Trophoblast cell (in vitro differentiated cells and primary cell): ENCODE measurements around the gene CIAO1. TPM values are rescaled to one million over a fixed set of nuclear protein-coding genes. Genes with fewer than 3 reads are reported as not detected.
A peak's percentile ranks its signal among the peaks of the same experiment; 100 is the strongest.
"Not testable (repeated sequence)": the region's sequence is repeated elsewhere in the genome, so short reads cannot be mapped to it uniquely, and the experiment has no call there.

Experiments used
- DNase-seq, 2 donors: peaks; one replicate each; pipeline ENCODE4 v3.0.0-alpha.2; 2016
- H2AFZ ChIP-seq: 2 replicates; pipeline ENCODE4 v1.6.1; 2013; ENCODE audit warnings: low read length, moderate library complexity, mild to moderate bottlenecking; ENCODE audit not compliant: insufficient read depth, poor library complexity
- H2AK5ac ChIP-seq: 2 replicates; pipeline ENCODE4 v1.6.1; 2013; ENCODE audit warnings: mild to moderate bottlenecking, low read length
- H2BK120ac ChIP-seq: 2 replicates; pipeline ENCODE4 v1.6.1; 2013; ENCODE audit warnings: low read length, mild to moderate bottlenecking, moderate library complexity; ENCODE audit not compliant: insufficient read depth, poor library complexity
- H2BK12ac ChIP-seq: 2 replicates; pipeline ENCODE4 v1.6.1; 2013; ENCODE audit warnings: mild to moderate bottlenecking, low read length, moderate library complexity
- H2BK5ac ChIP-seq: 2 replicates; pipeline ENCODE4 v1.6.1; 2013; ENCODE audit warnings: low read length, low read depth, moderate library complexity, mild to moderate bottlenecking; ENCODE audit not compliant: poor library complexity
- H3K14ac ChIP-seq: 2 replicates; pipeline ENCODE4 v1.6.1; 2013; ENCODE audit warnings: mild to moderate bottlenecking, low read length
- H3K18ac ChIP-seq: 2 replicates; pipeline ENCODE4 v1.6.1; 2013; ENCODE audit warnings: mild to moderate bottlenecking, low read length
- H3K23ac ChIP-seq: 2 replicates; pipeline ENCODE4 v1.6.1; 2013; ENCODE audit warnings: low read length
- H3K27ac ChIP-seq: 2 replicates; pipeline ENCODE4 v1.5.1; 2013; ENCODE audit warnings: low read depth, mild to moderate bottlenecking, inconsistent platforms, low read length, moderate library complexity
- H3K27me3 ChIP-seq: 2 replicates; pipeline ENCODE4 v1.6.1; 2013; ENCODE audit warnings: inconsistent platforms, mild to moderate bottlenecking, low read length, moderate library complexity; ENCODE audit not compliant: insufficient read depth
- H3K36me3 ChIP-seq, 2 experiments: 1 replicate in 1 of 2; 2 replicates in 1 of 2; pipeline ENCODE4 v1.6.1; 2013; ENCODE audit warnings: low read length in 2 of 2, mild to moderate bottlenecking in 2 of 2, moderate library complexity in 1 of 2; ENCODE audit not compliant: insufficient read depth in 2 of 2, control insufficient read depth in 1 of 2
- H3K4ac ChIP-seq: 2 replicates; pipeline ENCODE4 v1.6.1; 2013; ENCODE audit warnings: low read depth, mild to moderate bottlenecking, low read length, moderate library complexity
- H3K4me1 ChIP-seq, 2 experiments: 1 replicate in 1 of 2; 2 replicates in 1 of 2; pipeline ENCODE4 v1.6.1; 2013; ENCODE audit warnings: low read length in 2 of 2, mild to moderate bottlenecking in 2 of 2, moderate library complexity in 1 of 2; ENCODE audit not compliant: insufficient read depth in 2 of 2, control insufficient read depth in 1 of 2
- H3K4me2 ChIP-seq: 2 replicates; pipeline ENCODE4 v1.6.1; 2013; ENCODE audit warnings: inconsistent platforms, mild to moderate bottlenecking, low read length, moderate library complexity
- H3K4me3 ChIP-seq: 2 replicates; pipeline ENCODE4 v1.5.1; 2013; ENCODE audit warnings: mild to moderate bottlenecking, low read depth, low read length, inconsistent platforms
- H3K79me1 ChIP-seq: one replicate; pipeline ENCODE4 v1.6.1; 2013; ENCODE audit warnings: low read length
- H3K79me2 ChIP-seq: 2 replicates; pipeline ENCODE4 v1.6.1; 2013; ENCODE audit warnings: low read length, mild to moderate bottlenecking; ENCODE audit not compliant: control insufficient read depth, insufficient read depth, poor library complexity
- H3K9ac ChIP-seq: 2 replicates; pipeline ENCODE4 v1.6.1; 2013; ENCODE audit warnings: mild to moderate bottlenecking, low read length
- H3K9me3 ChIP-seq: 2 replicates; pipeline ENCODE4 v1.6.1; 2013; ENCODE audit warnings: low read depth, mild to moderate bottlenecking, control low read depth, inconsistent platforms, low read length; ENCODE audit not compliant: insufficient read depth
- H4K12ac ChIP-seq: 2 replicates; pipeline ENCODE4 v1.6.1; 2013; ENCODE audit warnings: low read depth, mild to moderate bottlenecking, low read length, moderate library complexity
- H4K8ac ChIP-seq: 2 replicates; pipeline ENCODE4 v1.6.1; 2013; ENCODE audit warnings: low read depth, mild to moderate bottlenecking, low read length, moderate library complexity
- H4K91ac ChIP-seq: one replicate; pipeline ENCODE4 v1.6.1; 2013; ENCODE audit warnings: low read depth, mild to moderate bottlenecking, low read length, moderate library complexity
- WGBS: extraction: QIAGEN DNeasy Blood & Tissue Kit; methylation state at CpG from one replicate; pipeline ENCODE4 v1.1.7; 2013; ENCODE audit warnings: missing lambda C conversion rate; ENCODE audit not compliant: insufficient read length, insufficient coverage; ENCODE audit errors: extremely low coverage; 5-methylcytosine and 5-hydroxymethylcytosine counted together
- polyA plus RNA-seq: library from polyadenylated mRNA; stranded (reverse); fragments of 200-250 nt; gene quantifications from 2 replicates; pipeline ENCODE4 v1.2.3, GENCODE V29; 2013

The CIAO1 gene
- polyA plus RNA-seq: 43.1 and 43.2 TPM in 2 replicates

GRCh38 chr2:96265840-96266679, at the start of gene CIAO1, which contains the start of gene TMEM127:
TSS of gene CIAO1 (plus strand) at chr2:96266225. CDS start at chr2:96266351, 126 bp downstream.
TSS of gene TMEM127 (minus strand) at chr2:96265997. CDS start at chr2:96265381, 616 bp downstream.
- H3K4me3 ChIP-seq: peak within 1 kb of the TSS; percentile 99
- peak within 1 kb of the TSS; percentile 97 for H3K4me2 ChIP-seq
- no peak within 1 kb of the TSS for H2BK12ac ChIP-seq
- peak within 1 kb of the TSS; percentile 80 for H4K91ac ChIP-seq
- peak within 1 kb of the TSS; percentile 90 for H2AFZ ChIP-seq
- H3K23ac ChIP-seq: peak within 1 kb of the TSS; percentile 52
- H3K4ac ChIP-seq: peak within 1 kb of the TSS; percentile 80
- H3K4me1 ChIP-seq: peaks cover 5 to 6% of the 10 kb centered on the region in 2 experiments
- peak within 1 kb of the TSS; percentile 45 for H3K27ac ChIP-seq
- H2BK5ac ChIP-seq: peak within 1 kb of the TSS; percentile 23
- H4K8ac ChIP-seq: peak within 1 kb of the TSS; percentile 95
- no peak within 1 kb of the TSS for H2AK5ac ChIP-seq
- peak within 1 kb of the TSS; percentile 70 for H2BK120ac ChIP-seq
- H3K9ac ChIP-seq: peak within 1 kb of the TSS; percentile 89
- no peaks in the 10 kb centered on the region for H3K9me3 ChIP-seq
- peaks cover 6% of the 10 kb centered on the region for H3K79me1 ChIP-seq
- H3K14ac ChIP-seq: peak within 1 kb of the TSS; percentile 85
- no CpG with 5 or more reads among the region's 81 CpGs for WGBS
- peak within 1 kb of the TSS; percentile 82 for H4K12ac ChIP-seq
- peak; percentile 98 for DNase-seq
- peaks cover 21 to 32% of the 10 kb centered on the region in 2 experiments for H3K36me3 ChIP-seq
- H3K79me2 ChIP-seq: peaks cover 5% of the 10 kb centered on the region
- peak within 1 kb of the TSS; percentile 83 for H3K18ac ChIP-seq
- no peaks in the 10 kb centered on the region for H3K27me3 ChIP-seq

- WGBS: no CpG with 5 or more reads among the region's 13 CpGs
- Histone ChIP-seq H3K4me3 (no peak overlapping the region), H2BK120ac (no peak overlapping the region), H2BK5ac (no peak overlapping the region), H2BK12ac (no peak overlapping the region), H4K12ac (no peak overlapping the region), H4K91ac (no peak overlapping the region), H3K79me1 (no peaks in the 10 kb centered on the region), H2AK5ac (no peak overlapping the region), H3K9me3 (no peaks in the 10 kb centered on the region), H3K9ac (no peak overlapping the region), H3K27ac (no peak overlapping the region), H3K4ac (no peak overlapping the region), H3K4me1 (no peaks in the 10 kb centered on the region), H3K14ac (no peak overlapping the region), H3K79me2 (no peaks in the 10 kb centered on the region), H3K27me3 (no peaks in the 10 kb centered on the region), H3K4me2 (no peak overlapping the region), H3K18ac (no peak overlapping the region), H3K23ac (no peak overlapping the region), H3K36me3 (no peaks in the 10 kb centered on the region), H4K8ac (no peak overlapping the region), H2AFZ (no peak overlapping the region)
- DNase-seq: no peak
These were observed 47.4 kb upstream of the CIAO1 start for GRCh38 chr2:96218508-96219131.

GRCh38 chr2:96219959-96220358, 46.1 kb upstream of the CIAO1 start:
- H4K12ac ChIP-seq, H3K4ac ChIP-seq, DNase-seq, H2AFZ ChIP-seq, H3K79me2 ChIP-seq, H3K14ac ChIP-seq, H3K36me3 ChIP-seq, H4K91ac ChIP-seq, H3K23ac ChIP-seq, H2BK120ac ChIP-seq, H2BK5ac ChIP-seq, H3K4me1 ChIP-seq, H2AK5ac ChIP-seq, H3K9me3 ChIP-seq, H3K79me1 ChIP-seq, H3K4me3 ChIP-seq, H4K8ac ChIP-seq, H3K4me2 ChIP-seq, H3K18ac ChIP-seq, H3K27me3 ChIP-seq, H2BK12ac ChIP-seq, H3K9ac ChIP-seq, H3K27ac ChIP-seq: not testable (repeated sequence)
- no CpG with 5 or more reads among the region's 4 CpGs for WGBS

GRCh38 chr2:96221106-96221505, 44.9 kb upstream of the CIAO1 start:
- not testable (repeated sequence) for H3K4me3 ChIP-seq, H3K27ac ChIP-seq, H3K4me1 ChIP-seq, H3K23ac ChIP-seq, H4K8ac ChIP-seq, H3K14ac ChIP-seq, H3K79me1 ChIP-seq, H3K4me2 ChIP-seq, H3K9ac ChIP-seq, H3K27me3 ChIP-seq, H3K36me3 ChIP-seq, H3K79me2 ChIP-seq, H2BK120ac ChIP-seq, H4K91ac ChIP-seq, H2BK12ac ChIP-seq, H2BK5ac ChIP-seq, H3K18ac ChIP-seq, H3K4ac ChIP-seq, H4K12ac ChIP-seq, H2AK5ac ChIP-seq, DNase-seq, H3K9me3 ChIP-seq, H2AFZ ChIP-seq
- no CpG with 5 or more reads among the region's 1 CpG for WGBS
